DMS153 treated with DMSO at 0.1 percent for 48 hours (cell line): ENCODE data around the gene STPG3.
A peak's percentile ranks its signal among the peaks of the same experiment; 100 is the strongest.

Experiments
- DNase-seq: peaks from one replicate; lab custom pipeline; 2025; ENCODE audit not compliant: unreplicated experiment; lab: John Stamatoyannopoulos, UW

STPG3 gene

GRCh38 chr9:137251194-137251461 is at the start of gene STPG3:
Gene STPG3, plus strand, starts transcription at chr9:137251286. Its CDS starts 1 bp downstream, at chr9:137251287.
- no peak for DNase-seq

- DNase-seq, result no peak
Observed at GRCh38 chr9:137202966-137203365, 48.1 kb upstream of the STPG3 start.

DNA sequence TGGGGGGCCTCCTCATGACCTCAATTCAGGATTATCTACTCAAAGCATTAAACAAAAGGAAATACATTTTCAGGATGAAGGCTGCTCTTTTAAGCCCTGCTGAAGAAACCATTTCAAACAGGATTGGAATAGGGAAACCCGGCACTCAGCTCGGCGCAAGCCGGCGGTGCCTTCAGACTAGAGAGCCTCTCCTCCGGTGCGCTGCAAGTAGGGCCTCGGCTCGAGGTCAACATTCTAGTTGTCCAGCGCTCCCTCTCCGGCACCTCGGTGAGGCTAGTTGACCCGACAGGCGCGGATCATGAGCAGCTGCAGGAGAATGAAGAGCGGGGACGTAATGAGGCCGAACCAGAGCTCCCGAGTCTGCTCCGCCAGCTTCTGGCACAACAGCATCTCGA is 46.4 kb upstream of the STPG3 start:
- DNase-seq, result no peak

DNA sequence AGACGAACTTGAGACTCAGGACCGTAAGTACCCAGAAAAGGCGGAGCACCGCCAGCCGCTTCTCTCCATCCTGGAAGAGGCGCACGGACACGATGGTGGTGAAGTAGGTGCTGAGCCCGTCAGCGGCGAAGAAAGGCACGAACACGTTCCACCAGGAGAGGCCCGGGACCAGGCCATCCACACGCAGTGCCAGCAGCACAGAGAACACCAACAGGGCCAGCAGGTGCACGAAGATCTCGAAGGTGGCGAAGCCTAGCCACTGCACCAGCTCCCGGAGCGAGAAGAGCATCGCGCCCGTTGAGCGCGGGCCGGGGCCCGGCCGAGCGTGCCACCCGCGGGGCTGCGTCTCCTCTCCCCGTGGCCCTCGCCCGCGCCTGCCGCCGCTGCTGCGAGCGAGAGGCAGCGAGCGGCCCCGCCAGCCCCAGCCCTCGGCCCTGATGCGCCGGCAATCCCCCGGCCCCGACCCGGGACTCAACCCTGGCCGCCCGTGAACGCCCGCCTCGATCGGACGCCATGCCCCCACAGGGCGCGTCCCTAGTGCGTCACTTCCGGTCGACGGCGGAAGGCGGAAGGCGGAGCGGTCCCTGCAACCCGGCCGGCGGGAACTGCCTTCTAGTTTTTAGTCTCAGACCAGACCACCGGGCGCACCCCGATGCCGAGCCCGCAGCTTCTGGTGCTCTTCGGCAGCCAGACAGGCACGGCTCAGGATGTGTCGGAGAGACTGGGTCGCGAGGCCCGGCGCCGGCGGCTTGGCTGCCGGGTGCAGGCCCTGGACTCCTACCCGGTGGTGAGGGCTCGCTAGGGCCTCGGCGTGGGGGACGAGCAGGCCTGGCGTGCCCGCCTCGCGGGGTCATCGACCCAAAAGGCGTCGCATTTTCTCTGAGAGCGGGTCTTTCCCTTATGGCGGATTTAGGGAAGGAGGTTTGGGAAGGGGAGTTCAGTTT is 45.7 kb upstream of the STPG3 start, which contains the start of the genes NDOR1 and TMEM203:
Gene NDOR1, plus strand, starts transcription at position 575 of the 944 bp plus-strand sequence. Its CDS starts 78 bp downstream, at position 653.
Gene TMEM203, minus strand, starts transcription at position 523 of the 944 bp plus-strand sequence. Its CDS starts 234 bp downstream, at position 289.
- DNase-seq, result peak; percentile 59

DNA sequence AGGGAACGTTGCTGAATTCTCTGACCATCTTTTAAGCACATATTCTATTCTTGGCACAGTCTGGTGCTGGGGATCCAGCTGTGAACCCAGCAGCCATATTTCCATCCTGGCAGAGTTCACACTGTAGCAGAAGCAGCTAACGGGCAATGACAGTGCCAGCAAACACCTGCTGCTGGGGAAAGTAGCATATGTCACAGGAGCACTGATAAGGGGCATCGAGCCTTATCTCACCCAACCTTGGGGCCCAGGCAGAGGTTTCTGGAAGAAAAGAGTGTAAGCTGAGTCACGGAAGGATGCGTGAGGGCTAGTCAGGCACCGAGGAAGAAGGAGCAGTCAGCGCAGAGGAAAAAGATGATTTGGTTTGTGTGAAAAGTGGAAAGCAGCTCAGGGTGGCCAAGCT is 44.5 kb upstream of the STPG3 start:
- DNase-seq, result no peak

DNA sequence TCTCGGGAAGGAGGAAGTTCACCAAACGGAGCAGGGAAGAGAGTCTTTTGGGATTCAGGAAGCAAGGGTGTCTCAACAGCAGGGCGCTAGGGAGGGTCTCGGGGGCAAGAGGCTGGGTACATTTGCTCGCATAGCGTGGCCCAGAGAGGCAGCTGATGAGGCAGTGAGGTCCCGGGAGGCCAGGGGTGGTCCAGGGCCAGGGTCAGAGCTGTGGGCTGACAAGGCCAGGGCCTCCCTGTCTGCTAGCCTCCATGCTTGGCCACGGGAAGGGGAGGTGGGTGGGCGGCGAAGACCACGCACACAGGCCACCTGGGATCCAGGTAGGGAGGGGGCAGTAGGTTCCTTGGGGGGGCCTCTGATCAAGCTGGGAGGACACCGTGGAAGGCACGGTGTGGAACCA is 39.6 kb upstream of the STPG3 start:
- no peak for DNase-seq

GRCh38 chr9:137212520-137212919 is 38.6 kb upstream of the STPG3 start:
- no peak for DNase-seq

- DNase-seq, result no peak
Observed at GRCh38 chr9:137213160-137214060, 37.7 kb upstream of the STPG3 start.

- DNase-seq, result no peak
Observed at GRCh38 chr9:137214620-137215019, 36.5 kb upstream of the STPG3 start.

DNA sequence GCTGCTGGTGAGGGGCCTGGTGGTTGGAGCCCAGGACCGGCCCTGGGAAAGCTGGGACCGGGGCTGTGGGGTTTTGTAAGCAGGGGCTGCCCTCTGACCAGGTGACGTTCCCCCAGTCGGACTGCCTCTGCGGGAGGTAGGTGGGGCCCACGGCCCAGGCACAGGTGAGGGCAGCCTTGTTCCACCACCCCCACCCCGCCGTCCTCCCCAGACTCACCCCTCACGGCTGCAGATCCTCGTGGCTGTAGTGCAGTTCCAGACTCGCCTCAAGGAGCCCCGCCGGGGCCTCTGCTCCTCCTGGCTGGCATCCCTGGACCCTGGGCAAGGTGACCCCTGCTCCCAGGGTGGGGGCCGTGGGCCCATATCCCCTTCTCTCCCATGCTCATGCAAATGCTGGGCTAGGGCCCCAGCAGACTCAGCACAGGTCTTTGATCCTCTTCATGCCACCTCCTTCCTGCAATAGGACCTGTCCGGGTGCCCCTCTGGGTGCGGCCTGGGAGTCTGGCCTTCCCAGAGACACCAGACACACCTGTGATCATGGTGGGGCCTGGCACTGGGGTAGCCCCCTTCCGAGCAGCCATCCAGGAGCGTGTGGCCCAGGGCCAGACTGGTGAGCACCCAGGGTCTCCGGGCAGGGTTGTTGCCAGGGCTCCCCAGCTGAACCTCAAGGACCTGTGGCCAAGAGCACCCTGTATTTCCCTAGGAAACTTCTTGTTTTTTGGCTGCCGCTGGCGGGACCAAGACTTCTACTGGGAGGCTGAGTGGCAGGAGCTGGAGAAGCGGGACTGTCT is 35.7 kb upstream of the STPG3 start:
- DNase-seq, result no peak

GRCh38 chr9:137216188-137216965 is 34.7 kb upstream of the STPG3 start:
- no peak for DNase-seq

GRCh38 chr9:137217276-137218211 is 33.5 kb upstream of the STPG3 start:
- DNase-seq, result peak; percentile 42

DNA sequence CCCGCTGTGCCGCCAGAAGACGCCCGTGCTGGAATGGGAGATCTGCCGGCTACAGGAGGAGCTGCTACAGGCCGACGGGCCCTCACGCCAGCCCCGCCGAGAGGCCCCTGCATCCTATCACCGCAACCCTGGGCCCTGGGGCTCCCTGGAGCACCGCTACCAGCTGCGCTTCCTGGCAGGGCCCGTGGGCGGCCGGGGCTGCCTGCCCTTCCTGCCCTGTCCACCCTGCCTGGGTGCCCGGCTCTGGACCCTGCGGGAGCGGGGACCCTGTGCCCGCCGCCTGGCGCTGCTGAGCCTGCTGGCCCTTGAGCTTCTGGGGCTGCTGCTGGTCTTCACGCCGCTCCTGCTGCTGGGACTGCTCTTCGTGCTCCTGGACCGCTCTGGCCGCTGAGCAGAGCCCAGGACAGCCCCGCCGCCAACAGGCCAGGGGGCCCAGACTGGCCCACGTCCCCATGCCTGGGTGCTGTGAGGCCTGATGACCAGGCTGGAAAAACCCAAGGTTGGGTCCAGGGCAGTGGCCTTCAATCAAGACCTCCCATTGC is 32.8 kb upstream of the STPG3 start:
- no peak for DNase-seq

DNA sequence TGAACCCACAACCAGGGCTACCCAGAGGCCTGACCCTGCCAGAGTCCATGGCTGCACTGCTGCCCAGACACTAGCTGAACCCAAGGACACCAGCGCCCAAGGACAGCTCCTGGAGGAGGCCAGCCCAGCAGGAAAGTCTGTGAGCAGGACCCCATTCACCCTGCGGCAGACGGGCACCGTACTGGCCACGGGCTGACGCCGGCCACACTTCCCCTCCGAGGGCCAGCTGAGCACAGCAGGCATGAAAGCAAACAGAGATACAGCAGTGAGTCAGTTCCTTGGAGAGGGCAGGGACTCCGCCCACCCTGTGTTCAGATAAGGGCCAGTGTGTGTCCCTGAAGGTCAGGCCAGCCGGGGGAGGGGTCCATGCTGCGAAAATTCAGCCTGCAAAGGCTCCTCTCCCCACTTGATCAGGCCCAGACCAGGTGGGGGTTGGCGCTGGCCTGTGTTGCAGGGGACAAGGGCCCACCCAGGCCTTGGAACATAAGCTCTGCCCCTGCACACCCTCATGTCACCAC is 32.3 kb upstream of the STPG3 start:
- no peak for DNase-seq

- DNase-seq, result no peak
Observed at GRCh38 chr9:137219757-137220316, 31.2 kb upstream of the STPG3 start.

DNA sequence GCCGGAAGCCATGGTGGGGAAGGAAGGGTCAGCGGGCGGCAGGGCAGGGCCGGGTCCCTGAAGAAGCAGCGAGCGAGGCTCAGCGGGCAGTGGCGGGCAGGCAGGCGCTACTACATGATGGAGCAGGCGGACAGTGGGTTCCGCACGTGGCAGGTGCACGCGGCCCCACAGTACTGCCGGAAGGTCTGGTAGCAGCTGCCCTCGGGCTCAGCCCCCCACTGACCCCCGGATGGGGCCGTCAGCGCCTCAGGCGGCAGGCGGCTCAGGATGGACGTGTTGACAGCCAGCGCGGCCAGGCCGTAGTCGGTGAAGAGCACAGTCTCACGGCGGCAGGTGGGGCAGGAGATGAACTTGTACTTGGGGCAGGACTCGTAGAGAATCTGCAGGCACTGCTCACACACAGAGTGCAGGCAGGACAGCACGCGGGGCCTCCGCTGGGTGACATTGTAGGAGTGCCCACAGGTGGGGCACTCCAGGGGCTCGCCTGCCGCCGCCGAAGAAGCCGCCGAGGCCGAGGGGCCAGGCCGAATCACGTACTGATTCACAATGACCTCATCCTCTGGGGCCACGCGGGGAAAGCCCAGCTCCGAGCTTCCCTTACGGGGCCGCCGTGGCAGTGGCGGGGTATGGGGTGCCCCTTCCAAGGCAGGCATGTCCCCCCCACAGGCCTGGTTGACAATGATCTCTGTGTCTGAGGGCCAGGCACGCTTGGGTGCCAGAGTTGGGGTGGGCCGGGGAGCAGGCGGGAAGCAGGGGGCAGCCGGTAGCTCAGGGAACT is 30.6 kb upstream of the STPG3 start:
- no peak for DNase-seq

DNA sequence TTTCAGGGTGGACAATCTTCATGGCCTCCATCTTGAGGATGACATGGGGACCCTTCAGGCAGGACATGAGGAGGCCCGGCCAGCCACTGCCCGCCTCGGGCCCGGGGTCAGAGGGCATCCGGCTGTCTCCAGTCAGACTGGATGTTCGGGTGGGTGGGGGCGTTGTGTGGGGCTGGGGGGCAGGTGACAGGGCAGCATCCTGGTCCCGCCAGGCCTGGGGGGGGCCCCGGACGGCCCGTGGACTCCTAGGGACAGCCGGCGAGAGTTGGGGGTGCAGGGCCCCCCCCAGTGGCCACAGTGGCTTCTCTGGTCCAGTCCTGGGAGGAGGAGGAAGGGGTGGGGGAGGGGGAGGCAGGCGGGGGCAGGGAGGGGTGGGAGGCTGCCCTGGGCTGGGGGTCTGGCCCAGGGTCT is 30.0 kb upstream of the STPG3 start:
- DNase-seq, result no peak
